Skeletal muscle satellite cell (primary cell): Measurements from ENCODE around the gene TAF1C.

Experiments used
- H3K27me3 ChIP-seq: 2 replicates; pipeline ENCODE4 v1.7.0; 2013; ENCODE audit warnings: low read length; ENCODE audit not compliant: control insufficient read depth, insufficient read depth
- H3K36me3 ChIP-seq: 2 replicates; pipeline ENCODE4 v1.7.0; 2013; ENCODE audit warnings: mild to moderate bottlenecking, control low read depth, low read length; ENCODE audit not compliant: insufficient read depth
- H3K4me1 ChIP-seq: 2 replicates; pipeline ENCODE4 v1.7.0; 2013; ENCODE audit warnings: low read length; ENCODE audit not compliant: control insufficient read depth, insufficient read depth
- H3K4me2 ChIP-seq: 2 replicates; pipeline ENCODE4 v1.7.0; 2013; ENCODE audit warnings: mild to moderate bottlenecking, low read length
- H3K4me3 ChIP-seq: 2 replicates; pipeline ENCODE4 v1.7.0; 2013; ENCODE audit warnings: low read length
- H3K9ac ChIP-seq: 2 replicates; pipeline ENCODE4 v1.7.0; 2013; ENCODE audit warnings: mild to moderate bottlenecking, low read depth, low read length, moderate library complexity
- H3K9me3 ChIP-seq: replicated peaks from 2 replicates; pipeline ENCODE4 v1.7.0; 2013; ENCODE audit warnings: mild to moderate bottlenecking, control low read depth, low read length

Gene TAF1C

DNA sequence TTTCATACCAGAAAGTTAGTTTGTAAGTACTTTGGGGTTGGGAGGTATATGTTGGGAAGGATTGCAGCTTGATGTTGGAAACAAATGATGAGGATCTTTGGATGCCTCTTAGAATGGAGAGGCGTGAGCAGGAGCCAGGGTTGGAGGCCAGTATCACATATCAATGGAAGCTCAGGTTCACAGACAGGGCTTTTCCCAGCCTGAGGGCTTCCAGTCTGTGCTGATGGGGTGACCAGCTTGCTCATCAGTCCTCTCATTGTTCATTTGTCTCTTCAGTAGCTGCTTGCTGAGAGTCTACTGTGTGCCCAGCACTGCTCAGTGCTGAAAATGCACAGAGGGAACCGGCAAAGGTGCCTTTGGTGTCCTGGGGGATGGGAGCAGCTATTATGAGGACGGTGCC lies 35.9 kb downstream of the TAF1C start:
- Histone ChIP-seq H3K36me3 (no peaks in the 10 kb centered on the region), H3K4me2 (no peak overlapping the region), H3K4me3 (no peak overlapping the region), H3K27me3 (peaks cover 33% of the 10 kb centered on the region), H3K9ac (no peak overlapping the region), H3K9me3 (no peaks in the 10 kb centered on the region), H3K4me1 (no peaks in the 10 kb centered on the region)

DNA sequence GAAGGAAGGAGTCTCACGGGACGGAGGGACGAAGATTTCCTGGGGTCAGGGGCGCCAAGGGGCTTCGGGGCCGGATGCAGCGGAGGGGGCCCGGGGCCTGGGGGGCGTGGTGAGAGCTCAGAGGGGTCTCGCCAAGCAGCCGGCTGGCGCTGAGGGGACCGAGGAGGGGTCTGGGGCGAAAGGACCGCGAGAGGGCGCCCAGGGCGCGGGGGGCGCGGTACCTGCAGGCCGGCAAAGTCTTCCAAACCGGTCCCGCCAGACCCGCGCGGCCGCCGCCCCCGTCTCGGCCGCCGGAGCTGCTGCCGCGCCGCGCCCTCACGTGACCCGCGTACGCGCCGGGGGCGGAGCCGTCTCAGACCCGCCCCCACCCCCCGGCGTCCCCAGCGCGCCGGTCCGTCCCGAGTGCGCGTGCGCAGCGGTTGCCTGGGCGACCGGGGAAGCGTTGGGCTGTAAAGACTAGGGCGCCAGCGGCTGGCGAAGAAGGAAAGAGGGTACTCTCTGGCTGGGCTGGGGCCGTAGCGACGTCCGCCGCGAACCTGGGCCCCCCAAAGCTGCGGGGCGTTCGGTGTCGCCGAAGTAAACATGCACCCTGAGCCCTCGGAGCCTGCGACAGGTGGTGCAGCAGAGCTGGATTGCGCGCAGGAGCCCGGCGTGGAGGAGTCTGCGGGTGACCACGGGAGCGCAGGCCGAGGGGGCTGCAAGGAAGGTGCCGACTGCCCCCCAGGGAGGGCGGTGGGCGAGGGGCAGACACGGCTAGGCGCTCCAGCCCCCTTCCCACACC lies 41.8 kb downstream of the TAF1C start, which contains the start of the genes DNAAF1 and HSDL1:
Gene DNAAF1, plus strand, starts transcription at position 450 of the 781 bp plus-strand sequence. Its CDS starts 133 bp downstream, at position 583.
Gene HSDL1, minus strand, starts transcription at position 319 of the 781 bp plus-strand sequence. CDS start 13,856 bp downstream, outside the sequence.
- H3K4me3 ChIP-seq = peak within 1 kb of the TSS; percentile 99

GRCh38 chr16:84144209-84144858 lies 42.5 kb downstream of the TAF1C start:
- H3K4me2 ChIP-seq = peak overlapping the region; percentile 98
- H3K4me1 ChIP-seq = no peaks in the 10 kb centered on the region
- peaks cover 16% of the 10 kb centered on the region for H3K27me3 ChIP-seq
- no peaks in the 10 kb centered on the region for H3K36me3 ChIP-seq
- H3K9ac ChIP-seq = peak overlapping the region; percentile 85
- no peaks in the 10 kb centered on the region for H3K9me3 ChIP-seq
- peak overlapping the region; percentile 99 for H3K4me3 ChIP-seq

More for the DNA sequence above, 41.8 kb downstream of the TAF1C start, which contains the start of the genes DNAAF1 and HSDL1:
- Histone ChIP-seq H3K36me3 (no peaks in the 10 kb centered on the region), H3K9ac (peak within 1 kb of the TSS; percentile 85), H3K9me3 (no peaks in the 10 kb centered on the region), H3K4me2 (peak within 1 kb of the TSS; percentile 98), H3K27me3 (peaks cover 16% of the 10 kb centered on the region), H3K4me1 (no peaks in the 10 kb centered on the region)

DNA sequence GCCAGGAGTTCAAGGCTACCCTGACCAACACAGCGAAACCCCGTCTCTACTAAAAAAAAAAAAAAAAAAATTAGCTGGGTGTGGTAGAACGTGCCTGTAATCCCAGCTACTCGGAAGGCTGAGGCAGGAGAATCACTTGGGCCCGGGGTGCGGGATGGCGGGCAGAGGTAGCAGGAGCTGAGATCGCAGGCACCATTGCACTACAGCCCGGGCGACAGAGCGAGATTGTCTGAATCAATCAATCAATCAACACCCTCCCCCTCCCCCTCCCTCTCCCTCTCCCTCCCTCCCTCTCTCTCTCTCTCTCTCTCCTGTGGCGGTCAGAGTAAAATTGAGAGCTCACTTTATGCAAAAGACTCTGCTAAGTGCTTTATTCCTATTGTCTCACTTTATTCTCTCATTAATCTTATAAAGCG lies 43.1 kb downstream of the TAF1C start:
- peak overlapping the region; percentile 99 for H3K4me3 ChIP-seq
- H3K27me3 ChIP-seq = peaks cover 12% of the 10 kb centered on the region
- H3K9ac ChIP-seq = peak overlapping the region; percentile 85
- H3K36me3 ChIP-seq = no peaks in the 10 kb centered on the region
- peak overlapping the region; percentile 98 for H3K4me2 ChIP-seq
- no peaks in the 10 kb centered on the region for H3K4me1 ChIP-seq
- no peaks in the 10 kb centered on the region for H3K9me3 ChIP-seq

- H3K4me1 ChIP-seq = no peaks in the 10 kb centered on the region
- no peaks in the 10 kb centered on the region for H3K9me3 ChIP-seq
- no peak overlapping the region for H3K9ac ChIP-seq
- no peaks in the 10 kb centered on the region for H3K36me3 ChIP-seq
- H3K27me3 ChIP-seq = peaks cover 10% of the 10 kb centered on the region
- H3K4me2 ChIP-seq = no peak overlapping the region
- H3K4me3 ChIP-seq = no peak overlapping the region
These were observed 43.8 kb downstream of the TAF1C start for GRCh38 chr16:84143081-84143480.

DNA sequence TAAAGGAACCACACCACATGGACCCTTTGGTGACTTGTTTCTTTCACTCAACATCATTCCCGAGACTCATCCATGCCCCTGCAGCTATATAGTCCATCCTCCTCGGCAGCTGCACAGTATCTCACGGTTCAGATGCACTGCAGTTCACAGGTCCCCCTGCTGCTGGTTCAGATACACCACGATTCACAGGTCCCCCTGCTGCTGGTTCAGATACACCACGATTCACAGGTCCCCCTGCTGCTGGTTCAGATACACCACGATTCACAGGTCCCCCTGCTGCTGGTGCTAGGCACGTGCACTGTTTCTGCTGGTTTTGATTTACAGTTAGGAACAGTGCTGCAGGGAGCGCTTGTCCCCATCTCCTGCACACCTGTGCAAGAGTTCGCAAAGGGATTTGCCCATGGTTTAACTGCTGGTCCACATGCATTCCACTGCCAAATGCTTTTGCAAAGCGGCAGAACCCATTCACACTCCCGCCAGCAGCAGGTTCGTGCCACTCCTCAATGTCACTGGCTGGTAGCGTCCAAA lies 45.6 kb downstream of the TAF1C start:
- Histone ChIP-seq H3K4me2 (no peak overlapping the region), H3K4me3 (no peak overlapping the region), H3K4me1 (no peaks in the 10 kb centered on the region), H3K36me3 (no peaks in the 10 kb centered on the region), H3K27me3 (no peaks in the 10 kb centered on the region), H3K9ac (no peak overlapping the region), H3K9me3 (no peaks in the 10 kb centered on the region)

- H3K36me3 ChIP-seq = no peaks in the 10 kb centered on the region
- no peak overlapping the region for H3K9ac ChIP-seq
- no peak overlapping the region for H3K4me2 ChIP-seq
- no peaks in the 10 kb centered on the region for H3K27me3 ChIP-seq
- H3K4me3 ChIP-seq = no peak overlapping the region
- no peaks in the 10 kb centered on the region for H3K4me1 ChIP-seq
- H3K9me3 ChIP-seq = no peaks in the 10 kb centered on the region
These were observed 47.1 kb downstream of the TAF1C start for GRCh38 chr16:84139628-84140258.

GRCh38 chr16:84138824-84139627 lies 47.8 kb downstream of the TAF1C start:
- H3K27me3 ChIP-seq = no peaks in the 10 kb centered on the region
- H3K9ac ChIP-seq = no peak overlapping the region
- no peaks in the 10 kb centered on the region for H3K36me3 ChIP-seq
- no peaks in the 10 kb centered on the region for H3K4me1 ChIP-seq
- H3K9me3 ChIP-seq = no peaks in the 10 kb centered on the region
- no peak overlapping the region for H3K4me3 ChIP-seq
- H3K4me2 ChIP-seq = no peak overlapping the region

GRCh38 chr16:84138500-84138823 lies 48.4 kb downstream of the TAF1C start:
- Histone ChIP-seq H3K9me3 (no peaks in the 10 kb centered on the region), H3K27me3 (no peaks in the 10 kb centered on the region), H3K36me3 (no peaks in the 10 kb centered on the region), H3K4me3 (no peak overlapping the region), H3K4me2 (no peak overlapping the region), H3K4me1 (no peaks in the 10 kb centered on the region), H3K9ac (no peak overlapping the region)

GRCh38 chr16:84137769-84138357 lies 49.0 kb downstream of the TAF1C start:
- no peaks in the 10 kb centered on the region for H3K27me3 ChIP-seq
- H3K4me3 ChIP-seq = no peak overlapping the region
- H3K9ac ChIP-seq = no peak overlapping the region
- H3K36me3 ChIP-seq = no peaks in the 10 kb centered on the region
- no peaks in the 10 kb centered on the region for H3K9me3 ChIP-seq
- no peaks in the 10 kb centered on the region for H3K4me1 ChIP-seq
- no peak overlapping the region for H3K4me2 ChIP-seq
